DND-41 (cell line): ENCODE measurements around the gene SLC13A3.

Experiments used
- ATAC-seq: fragments of 200-7000 bp; cut with Tn5 transposase; 3 replicates; pipeline ENCODE4 v1.9.1; 2021; ENCODE audit warnings: low read depth; ENCODE audit not compliant: insufficient read depth
- DNase-seq: peaks from one replicate; pipeline ENCODE4 v3.0.0-alpha.2; 2020
- H2AFZ ChIP-seq: 2 replicates; pipeline ENCODE4 v1.6.0; 2012; ENCODE audit warnings: low read depth, low read length
- H3K27ac ChIP-seq: 2 replicates; pipeline ENCODE4 v1.5.1; 2012; ENCODE audit warnings: low read length, inconsistent platforms
- H3K27me3 ChIP-seq: fragments of 200-600 bp; sonication (generic); 2 replicates; pipeline ENCODE4 v1.6.0; 2012; ENCODE audit warnings: low read length, mild to moderate bottlenecking, inconsistent platforms; ENCODE audit not compliant: insufficient read depth, poor library complexity
- H3K36me3 ChIP-seq: 2 replicates; pipeline ENCODE4 v1.5.1; 2012; ENCODE audit warnings: low read length, inconsistent platforms; ENCODE audit not compliant: insufficient read depth
- H3K4me1 ChIP-seq: 2 replicates; pipeline ENCODE4 v1.5.1; 2012; ENCODE audit warnings: mild to moderate bottlenecking, low read length; ENCODE audit not compliant: insufficient read depth
- H3K4me2 ChIP-seq: 2 replicates; pipeline ENCODE4 v1.6.0; 2012; ENCODE audit warnings: mild to moderate bottlenecking, moderate library complexity, low read length, inconsistent platforms; ENCODE audit not compliant: insufficient read depth
- H3K4me3 ChIP-seq, 2 experiments: fragments of 200-600 bp in 1 of 2; shearing (Covaris generic) in 1 of 2; 2 replicates each; pipeline ENCODE4 v1.5.1; 2012 to 2016; ENCODE audit warnings: inconsistent platforms in 2 of 2, low read length in 2 of 2, mild to moderate bottlenecking in 2 of 2, low read depth in 1 of 2, moderate library complexity in 1 of 2
- H3K79me2 ChIP-seq: 2 replicates; pipeline ENCODE4 v1.6.0; 2012; ENCODE audit warnings: low read length, inconsistent platforms; ENCODE audit not compliant: insufficient read depth
- H3K9ac ChIP-seq: 2 replicates; pipeline ENCODE4 v1.6.0; 2012; ENCODE audit warnings: low read depth, mild to moderate bottlenecking, inconsistent platforms, low read length, moderate library complexity
- H3K9me3 ChIP-seq: 2 replicates; pipeline ENCODE4 v1.5.1; 2012; ENCODE audit warnings: low read length, moderate library complexity, mild to moderate bottlenecking, inconsistent platforms; ENCODE audit not compliant: insufficient read depth, severe bottlenecking
- H4K20me1 ChIP-seq: 2 replicates; pipeline ENCODE4 v1.6.0; 2012; ENCODE audit warnings: low read length; ENCODE audit not compliant: insufficient read depth
- EZH2 ChIP-seq: IDR thresholded peaks from 3 replicates; pipeline ENCODE4 v1.6.1; 2012; ENCODE audit warnings: borderline replicate concordance, low read depth, mild to moderate bottlenecking, moderate library complexity, low read length, inconsistent platforms; ENCODE audit not compliant: severe bottlenecking
- TF ChIP-seq, protein P1 (sequence below): IDR thresholded peaks from 2 replicates; pipeline ENCODE4 v1.5.1; 2012; ENCODE audit warnings: borderline replicate concordance, low read length, moderate library complexity, mild to moderate bottlenecking; ENCODE audit not compliant: poor library complexity, severe bottlenecking; ENCODE audit errors: extremely low read depth

Gene SLC13A3

GRCh38 chr20:46580613-46581205 is 70.5 kb downstream of the SLC13A3 start:
- ATAC-seq (no peak), DNase-seq (no peak)
- Histone ChIP-seq H3K4me1 (no peaks in the 10 kb centered on the region), H3K27ac (no peak overlapping the region), H4K20me1 (no peaks in the 10 kb centered on the region; the same call in 1 of the 2 replicates), H2AFZ (no peak overlapping the region), H3K9me3 (peaks cover 4% of the 10 kb centered on the region), H3K4me3 (no peak overlapping the region), H3K4me2 (no peak overlapping the region), H3K79me2 (no peaks in the 10 kb centered on the region), H3K9ac (no peak overlapping the region), H3K27me3 (peaks cover 6% of the 10 kb centered on the region), H3K36me3 (no peaks in the 10 kb centered on the region)
- no peak for TF ChIP-seq EZH2
- TF ChIP-seq, protein P1, sequence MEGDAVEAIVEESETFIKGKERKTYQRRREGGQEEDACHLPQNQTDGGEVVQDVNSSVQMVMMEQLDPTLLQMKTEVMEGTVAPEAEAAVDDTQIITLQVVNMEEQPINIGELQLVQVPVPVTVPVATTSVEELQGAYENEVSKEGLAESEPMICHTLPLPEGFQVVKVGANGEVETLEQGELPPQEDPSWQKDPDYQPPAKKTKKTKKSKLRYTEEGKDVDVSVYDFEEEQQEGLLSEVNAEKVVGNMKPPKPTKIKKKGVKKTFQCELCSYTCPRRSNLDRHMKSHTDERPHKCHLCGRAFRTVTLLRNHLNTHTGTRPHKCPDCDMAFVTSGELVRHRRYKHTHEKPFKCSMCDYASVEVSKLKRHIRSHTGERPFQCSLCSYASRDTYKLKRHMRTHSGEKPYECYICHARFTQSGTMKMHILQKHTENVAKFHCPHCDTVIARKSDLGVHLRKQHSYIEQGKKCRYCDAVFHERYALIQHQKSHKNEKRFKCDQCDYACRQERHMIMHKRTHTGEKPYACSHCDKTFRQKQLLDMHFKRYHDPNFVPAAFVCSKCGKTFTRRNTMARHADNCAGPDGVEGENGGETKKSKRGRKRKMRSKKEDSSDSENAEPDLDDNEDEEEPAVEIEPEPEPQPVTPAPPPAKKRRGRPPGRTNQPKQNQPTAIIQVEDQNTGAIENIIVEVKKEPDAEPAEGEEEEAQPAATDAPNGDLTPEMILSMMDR: no peak

DNA sequence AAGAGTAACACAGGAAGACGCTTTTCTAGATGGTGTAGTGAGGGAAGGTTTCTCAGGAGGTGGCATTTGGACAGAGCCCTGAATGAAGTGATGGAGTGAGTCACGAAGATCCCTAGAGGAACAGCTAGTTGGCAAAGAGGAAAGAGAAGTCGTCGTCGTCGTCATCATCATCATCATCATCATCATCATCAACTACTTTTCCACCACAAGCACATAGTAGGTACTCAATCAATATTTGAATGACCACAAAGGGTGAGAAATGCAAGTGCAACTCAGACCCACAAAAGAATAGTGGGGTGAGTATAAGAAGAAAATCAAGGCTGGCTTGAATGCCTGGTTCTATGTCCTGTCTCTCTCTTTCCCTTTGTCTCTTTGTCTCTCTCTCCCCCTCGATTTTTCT is 72.5 kb downstream of the SLC13A3 start:
- H3K79me2 ChIP-seq: no peaks in the 10 kb centered on the region
- no peaks in the 10 kb centered on the region for H3K36me3 ChIP-seq
- no peak for TF ChIP-seq EZH2
- TF ChIP-seq, protein P1: no peak
- no peak overlapping the region for H2AFZ ChIP-seq
- ATAC-seq: no peak
- H3K9me3 ChIP-seq: peaks cover 4% of the 10 kb centered on the region
- no peak overlapping the region for H3K4me3 ChIP-seq
- no peak overlapping the region for H3K9ac ChIP-seq
- H3K4me1 ChIP-seq: no peaks in the 10 kb centered on the region
- H3K27me3 ChIP-seq: peaks cover 6% of the 10 kb centered on the region
- no peak for DNase-seq
- H4K20me1 ChIP-seq: no peaks in the 10 kb centered on the region; the same call in 1 of the 2 replicates
- no peak overlapping the region for H3K4me2 ChIP-seq
- no peak overlapping the region for H3K27ac ChIP-seq

GRCh38 chr20:46576774-46577395 is 74.4 kb downstream of the SLC13A3 start:
- Histone ChIP-seq H3K9ac (no peak overlapping the region), H3K27me3 (peaks cover 2% of the 10 kb centered on the region), H4K20me1 (0 out of 2 replicates have a peak, but pooled peaks cover 3% of the 10 kb centered on the region), H3K9me3 (peaks cover 4% of the 10 kb centered on the region), H3K27ac (no peak overlapping the region), H3K79me2 (no peaks in the 10 kb centered on the region), H3K4me3 (no peak overlapping the region), H3K4me2 (no peak overlapping the region), H2AFZ (no peak overlapping the region), H3K4me1 (no peaks in the 10 kb centered on the region), H3K36me3 (no peaks in the 10 kb centered on the region)
- ATAC-seq (no peak), DNase-seq (no peak)
- TF ChIP-seq, protein P1: no peak
- TF ChIP-seq EZH2: no peak
